ENCODE data around the gene SLC2A13.

GRCh38 chr12:39906237-39906636, 199.6 kb downstream of the SLC2A13 start:
- TF ChIP-seq, protein P1, sequence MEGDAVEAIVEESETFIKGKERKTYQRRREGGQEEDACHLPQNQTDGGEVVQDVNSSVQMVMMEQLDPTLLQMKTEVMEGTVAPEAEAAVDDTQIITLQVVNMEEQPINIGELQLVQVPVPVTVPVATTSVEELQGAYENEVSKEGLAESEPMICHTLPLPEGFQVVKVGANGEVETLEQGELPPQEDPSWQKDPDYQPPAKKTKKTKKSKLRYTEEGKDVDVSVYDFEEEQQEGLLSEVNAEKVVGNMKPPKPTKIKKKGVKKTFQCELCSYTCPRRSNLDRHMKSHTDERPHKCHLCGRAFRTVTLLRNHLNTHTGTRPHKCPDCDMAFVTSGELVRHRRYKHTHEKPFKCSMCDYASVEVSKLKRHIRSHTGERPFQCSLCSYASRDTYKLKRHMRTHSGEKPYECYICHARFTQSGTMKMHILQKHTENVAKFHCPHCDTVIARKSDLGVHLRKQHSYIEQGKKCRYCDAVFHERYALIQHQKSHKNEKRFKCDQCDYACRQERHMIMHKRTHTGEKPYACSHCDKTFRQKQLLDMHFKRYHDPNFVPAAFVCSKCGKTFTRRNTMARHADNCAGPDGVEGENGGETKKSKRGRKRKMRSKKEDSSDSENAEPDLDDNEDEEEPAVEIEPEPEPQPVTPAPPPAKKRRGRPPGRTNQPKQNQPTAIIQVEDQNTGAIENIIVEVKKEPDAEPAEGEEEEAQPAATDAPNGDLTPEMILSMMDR (IDR thresholded peaks at IDR 0.05) = no peak
- TF ChIP-seq POLR2AphosphoS5 (IDR thresholded peaks at IDR 0.05) = no peak

Data from upper lobe of left lung (tissue), 4 donors.